GM19351 (cell line): ENCODE data around the gene MAD1L1.

Experiments used
- ATAC-seq: cut with Tn5 transposase; IDR thresholded peaks from one replicate; pipeline ENCODE4 v1.9.1; 2021; ENCODE audit warnings: mild to moderate bottlenecking, moderate library complexity; ENCODE audit not compliant: unreplicated experiment

Gene MAD1L1

GRCh38 chr7:2122651-2123050 is 110.1 kb downstream of the MAD1L1 start:
- ATAC-seq = no peak

DNA sequence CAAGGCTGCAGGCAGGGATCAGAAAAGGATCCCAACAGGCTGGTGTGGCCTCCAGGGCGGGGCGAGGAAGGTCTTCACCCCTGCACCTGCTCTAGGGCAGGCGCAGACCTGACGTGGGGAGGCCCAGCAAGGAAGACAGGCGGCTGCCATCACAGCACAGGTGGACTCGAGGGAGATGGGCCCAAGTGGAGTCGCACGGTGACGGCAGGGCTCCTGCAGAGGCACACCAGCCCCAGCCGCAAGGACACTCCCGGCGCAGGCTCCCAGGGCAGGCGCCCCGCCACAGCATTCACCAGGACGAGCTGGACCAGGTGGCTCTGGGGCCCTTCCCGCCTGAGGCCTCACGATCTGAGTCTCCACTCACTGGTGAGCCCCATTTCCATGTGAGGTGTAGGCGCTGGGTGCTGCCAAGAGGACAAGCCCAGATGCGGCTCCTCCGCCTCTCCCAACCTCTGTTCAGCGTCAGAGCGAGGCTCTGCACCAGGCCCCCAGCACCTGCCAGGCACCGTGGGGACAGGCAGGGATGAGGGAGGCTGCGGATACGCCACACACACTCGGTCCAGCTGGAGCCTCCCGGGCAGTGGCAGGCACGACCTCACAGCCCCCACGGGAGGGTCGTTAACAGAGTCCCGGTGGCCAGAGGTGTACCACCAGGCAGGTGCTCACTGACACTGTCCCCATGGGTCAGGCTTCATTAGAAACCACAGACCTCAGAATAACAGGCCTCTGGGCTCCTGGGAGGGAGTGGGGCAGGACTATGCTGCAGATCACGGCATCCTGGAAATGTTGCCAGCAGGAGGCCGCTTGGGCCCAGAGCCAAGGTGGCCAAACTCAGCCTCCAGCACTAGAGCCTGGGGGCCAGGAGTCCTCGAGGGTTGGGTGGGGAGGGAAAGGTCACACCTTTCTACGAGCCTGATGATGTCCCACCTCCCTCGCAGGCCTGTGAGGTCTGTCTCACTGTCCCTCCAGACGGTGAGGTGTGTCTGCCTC is 111.6 kb downstream of the MAD1L1 start:
- ATAC-seq = no peak

- no peak for ATAC-seq
Observed at GRCh38 chr7:2120251-2120660, 112.5 kb downstream of the MAD1L1 start.

DNA sequence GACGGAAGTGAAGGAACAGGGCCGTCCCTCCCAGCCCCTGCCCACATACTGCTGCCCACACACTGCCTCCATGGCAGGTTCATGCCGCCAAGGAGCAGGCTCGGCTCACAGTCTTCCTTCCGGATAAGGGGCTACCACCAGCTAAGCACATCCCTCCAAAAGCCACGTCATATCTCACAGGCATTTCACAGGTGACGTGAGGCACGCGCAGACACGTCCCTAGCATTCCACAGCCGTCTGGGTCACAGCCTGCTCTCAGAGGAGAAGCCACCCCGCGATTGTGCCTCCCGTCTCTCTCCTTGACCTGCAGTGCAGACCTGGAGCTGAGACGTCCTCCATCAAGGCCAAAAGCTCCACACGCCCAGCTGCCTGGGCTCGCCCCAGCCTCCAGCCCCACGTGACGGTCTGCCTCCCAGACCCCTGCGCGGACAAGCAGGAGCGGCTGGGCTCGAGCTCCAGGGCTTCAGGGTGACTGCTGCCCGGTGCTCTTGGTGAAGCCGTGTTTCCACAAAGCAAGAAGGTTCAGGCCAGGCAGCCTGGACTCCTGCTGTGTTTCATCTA is 114.0 kb downstream of the MAD1L1 start:
- no peak for ATAC-seq

- ATAC-seq = no peak
Observed at GRCh38 chr7:2118056-2118455, 114.7 kb downstream of the MAD1L1 start.

GRCh38 chr7:2117646-2118045 is 115.1 kb downstream of the MAD1L1 start:
- ATAC-seq = no peak

GRCh38 chr7:2116989-2117591 is 115.7 kb downstream of the MAD1L1 start:
- ATAC-seq = no peak

DNA sequence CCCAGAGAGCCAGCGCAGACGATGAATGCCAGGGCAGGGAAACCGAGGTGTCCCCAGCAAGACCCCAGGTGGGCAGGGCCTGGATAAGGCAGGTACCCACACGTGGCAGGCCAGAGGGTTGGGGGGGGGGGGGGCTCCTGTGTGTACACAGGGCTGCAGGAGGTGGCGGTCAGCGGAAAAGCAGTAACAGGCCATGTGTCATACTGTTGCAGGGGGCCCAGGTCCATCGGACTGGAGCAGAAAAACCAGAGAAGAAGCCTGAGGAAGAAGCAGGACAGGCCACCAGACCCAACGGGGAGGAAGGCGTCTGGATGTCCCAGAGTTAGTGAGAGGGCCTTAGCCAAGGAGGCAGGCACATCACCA is 116.3 kb downstream of the MAD1L1 start:
- no peak for ATAC-seq

DNA sequence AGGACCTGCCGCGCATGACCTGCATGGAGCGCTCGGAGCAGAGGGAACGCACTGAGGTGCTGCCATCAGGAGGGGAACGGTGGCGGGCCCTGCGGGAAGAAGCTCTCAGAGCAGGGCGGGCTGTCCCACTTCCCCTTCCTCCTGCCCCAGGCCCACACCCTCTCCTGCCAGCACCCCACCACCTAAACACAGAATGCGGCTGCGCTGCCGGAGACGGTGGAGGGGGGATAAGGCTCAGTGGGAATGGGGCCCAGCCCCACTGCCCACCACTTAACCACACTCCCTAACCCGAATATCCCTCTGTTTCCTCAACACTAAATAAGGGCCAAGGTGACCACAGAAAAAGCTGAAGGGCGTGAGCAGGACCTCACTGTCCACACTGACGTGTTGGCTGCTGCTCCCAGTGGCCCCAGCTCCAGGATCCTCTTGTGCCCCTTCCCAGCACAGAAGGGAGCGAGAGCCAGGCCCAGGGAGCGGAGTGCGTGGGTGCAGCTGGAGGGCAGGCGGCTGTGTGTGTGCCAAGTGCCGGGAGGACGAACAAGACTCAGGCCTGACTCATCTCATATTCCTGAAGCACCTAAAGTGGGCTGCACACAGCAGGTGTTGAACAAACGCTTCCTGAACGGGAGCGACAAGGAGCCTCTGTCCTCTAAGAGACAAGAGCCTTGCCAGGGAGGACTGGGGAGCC is 116.8 kb downstream of the MAD1L1 start:
- no peak for ATAC-seq

DNA sequence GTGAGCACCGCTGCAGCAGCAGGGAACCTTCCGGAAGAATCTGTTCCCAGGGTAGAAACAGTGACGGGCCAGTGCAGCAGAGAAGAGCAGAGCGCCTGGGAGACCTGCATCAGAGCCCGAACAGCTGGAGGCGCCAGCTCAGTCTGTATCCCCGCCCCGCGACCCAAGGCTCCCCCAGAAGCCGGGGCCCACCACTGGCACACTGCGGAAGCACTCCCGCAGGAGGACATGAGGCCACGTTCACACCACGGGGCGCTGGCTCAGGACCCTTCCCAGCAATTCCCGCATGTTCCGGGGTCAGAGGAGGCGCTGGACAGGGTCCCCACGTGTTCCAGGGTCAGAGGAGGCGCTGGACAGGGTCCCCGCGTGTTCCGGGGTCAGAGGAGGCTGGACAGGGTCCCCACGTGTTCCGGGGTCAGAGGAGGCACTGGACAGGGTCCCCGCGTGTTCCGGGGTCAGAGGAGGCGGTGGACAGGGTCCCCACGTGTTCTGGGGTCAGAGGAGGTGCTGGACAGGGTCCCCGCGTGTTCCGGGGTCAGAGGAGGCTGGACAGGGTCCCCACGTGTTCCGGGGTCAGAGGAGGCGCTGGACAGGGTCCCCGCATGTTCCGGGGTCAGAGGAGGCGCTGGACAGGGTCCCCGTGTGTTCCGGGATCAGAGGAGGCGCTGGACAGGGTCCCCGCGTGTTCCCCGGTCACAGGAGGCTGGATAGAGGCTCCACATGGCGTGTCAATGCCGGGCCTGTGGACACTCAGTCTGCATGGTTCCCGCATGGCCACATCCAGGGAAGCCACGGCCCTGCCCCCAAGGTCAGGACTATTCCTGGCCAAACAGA is 117.6 kb downstream of the MAD1L1 start:
- ATAC-seq = no peak

GRCh38 chr7:2114052-2114451 is 118.7 kb downstream of the MAD1L1 start:
- ATAC-seq = no peak

- ATAC-seq = no peak
Observed at GRCh38 chr7:2112261-2113198, 120.2 kb downstream of the MAD1L1 start.

- ATAC-seq = no peak
Observed at GRCh38 chr7:2111568-2111967, 121.2 kb downstream of the MAD1L1 start.

DNA sequence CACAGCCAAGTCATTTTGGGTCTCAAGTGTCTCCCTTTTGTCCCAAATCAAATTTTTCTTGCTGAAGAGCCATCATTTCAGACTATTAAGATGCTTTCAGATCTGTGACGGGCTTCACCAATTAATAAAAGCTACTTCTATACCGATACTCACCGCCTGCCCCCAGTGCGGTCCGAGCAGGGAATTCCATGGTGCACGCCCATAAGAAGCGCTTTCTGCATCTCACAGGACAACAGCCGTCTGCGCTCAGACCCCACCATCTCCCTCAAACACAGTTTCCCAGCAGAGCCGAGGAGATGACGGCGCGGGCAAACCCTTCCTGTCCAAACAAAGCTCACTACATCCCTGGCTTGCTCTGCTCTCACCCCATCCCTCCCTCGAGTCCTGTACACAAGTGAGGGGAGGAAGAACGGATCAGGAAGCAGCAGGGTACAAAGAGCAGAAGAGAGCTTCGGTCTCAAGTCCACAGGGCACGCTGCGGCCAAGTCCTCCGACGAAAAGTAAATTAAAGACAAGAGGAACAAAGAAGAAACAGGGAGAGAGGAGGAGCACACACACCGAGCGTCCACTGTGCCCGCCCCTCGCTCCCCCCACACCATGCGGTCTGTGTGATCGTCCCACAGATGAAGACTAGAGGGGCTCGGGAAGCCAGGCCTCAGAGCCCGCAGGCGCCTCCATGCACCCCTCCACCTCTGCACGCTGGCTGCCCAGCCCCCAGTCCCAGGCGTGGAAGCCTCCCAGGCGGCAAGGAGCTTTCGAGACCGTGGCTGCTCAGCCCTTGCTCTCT is 121.9 kb downstream of the MAD1L1 start:
- ATAC-seq = no peak

GRCh38 chr7:2109936-2110609 is 122.7 kb downstream of the MAD1L1 start:
- ATAC-seq = peak; percentile 76

- no peak for ATAC-seq
Observed at GRCh38 chr7:2109251-2109872, 123.4 kb downstream of the MAD1L1 start.

DNA sequence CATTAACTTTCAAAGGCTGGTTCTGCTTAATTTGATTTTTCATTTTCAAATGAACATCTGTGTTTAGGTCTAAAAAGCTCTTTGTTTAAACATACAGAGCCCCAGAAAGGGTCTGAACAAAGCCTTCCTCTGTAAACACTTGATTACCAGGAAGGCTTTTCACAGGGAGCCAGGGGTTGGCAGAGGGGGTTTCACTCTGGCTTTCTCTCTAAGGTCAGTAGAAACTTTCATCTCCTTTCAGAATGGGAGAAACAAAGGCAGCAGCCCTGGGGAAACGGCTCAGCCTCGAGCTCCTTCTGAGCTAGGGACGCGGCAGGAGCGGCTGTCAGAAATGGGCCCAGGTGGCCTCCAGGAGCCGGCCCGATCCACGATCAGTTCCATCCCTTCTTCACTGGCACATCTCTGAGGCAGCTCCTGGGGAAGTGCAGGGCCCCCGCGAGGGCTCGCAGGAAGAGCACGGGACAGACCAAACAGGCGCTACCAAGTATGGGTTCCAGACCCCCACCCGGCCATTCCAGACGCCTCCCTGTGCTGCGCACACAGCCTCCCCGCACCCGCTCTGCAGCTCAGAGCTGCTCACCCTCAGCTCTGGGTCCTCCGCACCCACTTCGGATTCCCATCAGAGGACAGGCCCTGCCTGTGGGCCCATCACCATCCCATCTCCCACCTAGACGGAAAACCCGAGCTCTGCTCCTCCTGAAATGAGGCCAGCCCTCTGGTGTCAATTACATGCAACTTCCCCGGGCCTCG is 124.1 kb downstream of the MAD1L1 start:
- no peak for ATAC-seq
